GM06990 (cell line): ENCODE results near the gene NLRP1.

Source experiments
- DNase-seq: peaks from one replicate; pipeline ENCODE4 v3.0.0-alpha.2; 2011; ENCODE audit not compliant: insufficient read length; ENCODE audit errors: extremely low read depth
- H3K27me3 ChIP-seq: replicated peaks from 2 replicates; pipeline ENCODE4 v1.6.0; 2011; ENCODE audit warnings: low read length; ENCODE audit not compliant: control insufficient read depth, insufficient read depth
- H3K36me3 ChIP-seq: 2 replicates; pipeline ENCODE4 v1.5.1; 2011; ENCODE audit warnings: low read length; ENCODE audit not compliant: control insufficient read depth, insufficient read depth
- H3K4me3 ChIP-seq: replicated peaks from 2 replicates; pipeline ENCODE4 v1.5.1; 2011; ENCODE audit warnings: low read depth, mild to moderate bottlenecking, control low read depth, low read length
- TF ChIP-seq, protein P1 (sequence below): IDR thresholded peaks from 2 replicates; pipeline ENCODE4 v1.5.1; 2011; ENCODE audit warnings: low read length, control low read depth, mild to moderate bottlenecking, inconsistent platforms; ENCODE audit not compliant: insufficient read depth, poor library complexity, severe bottlenecking

Gene NLRP1

DNA sequence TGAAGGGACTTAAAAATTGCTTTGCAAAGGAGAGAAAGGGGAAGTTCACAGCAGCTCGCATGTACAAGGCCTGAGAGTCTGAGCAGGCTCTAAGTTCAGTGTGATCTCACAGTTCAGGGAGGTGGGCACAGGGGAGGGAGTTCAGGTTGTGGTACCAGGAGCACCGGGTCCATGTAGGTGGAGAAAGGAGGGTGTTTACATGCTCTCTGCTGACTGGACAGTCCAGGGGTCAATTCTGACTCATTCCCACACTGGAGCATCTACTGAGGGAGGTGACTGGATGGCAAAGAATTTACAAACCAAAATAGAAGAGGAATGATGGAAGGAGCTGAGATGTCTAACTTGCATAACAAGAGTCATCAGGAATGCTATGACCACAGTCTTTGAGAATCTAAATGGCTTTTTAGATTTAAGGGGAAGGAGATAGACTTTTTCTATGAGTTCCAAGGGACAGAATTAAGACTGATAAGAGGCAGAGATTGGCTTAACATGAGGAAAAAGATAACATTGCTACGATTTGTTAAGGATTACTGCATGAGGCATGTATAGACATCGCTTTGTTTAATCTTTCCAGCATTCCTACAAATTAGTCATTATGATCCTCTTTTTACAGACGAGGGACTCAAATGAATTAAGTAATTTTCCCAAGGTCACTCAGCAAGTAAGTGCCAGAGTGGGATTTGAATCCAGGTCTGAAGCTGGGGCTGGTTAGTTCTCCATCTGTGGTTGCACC, 68.1 kb downstream of the NLRP1 start:
- TF ChIP-seq, protein P1, sequence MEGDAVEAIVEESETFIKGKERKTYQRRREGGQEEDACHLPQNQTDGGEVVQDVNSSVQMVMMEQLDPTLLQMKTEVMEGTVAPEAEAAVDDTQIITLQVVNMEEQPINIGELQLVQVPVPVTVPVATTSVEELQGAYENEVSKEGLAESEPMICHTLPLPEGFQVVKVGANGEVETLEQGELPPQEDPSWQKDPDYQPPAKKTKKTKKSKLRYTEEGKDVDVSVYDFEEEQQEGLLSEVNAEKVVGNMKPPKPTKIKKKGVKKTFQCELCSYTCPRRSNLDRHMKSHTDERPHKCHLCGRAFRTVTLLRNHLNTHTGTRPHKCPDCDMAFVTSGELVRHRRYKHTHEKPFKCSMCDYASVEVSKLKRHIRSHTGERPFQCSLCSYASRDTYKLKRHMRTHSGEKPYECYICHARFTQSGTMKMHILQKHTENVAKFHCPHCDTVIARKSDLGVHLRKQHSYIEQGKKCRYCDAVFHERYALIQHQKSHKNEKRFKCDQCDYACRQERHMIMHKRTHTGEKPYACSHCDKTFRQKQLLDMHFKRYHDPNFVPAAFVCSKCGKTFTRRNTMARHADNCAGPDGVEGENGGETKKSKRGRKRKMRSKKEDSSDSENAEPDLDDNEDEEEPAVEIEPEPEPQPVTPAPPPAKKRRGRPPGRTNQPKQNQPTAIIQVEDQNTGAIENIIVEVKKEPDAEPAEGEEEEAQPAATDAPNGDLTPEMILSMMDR, result no peak
- DNase-seq, result no peak
- Histone ChIP-seq H3K27me3 (no peaks in the 10 kb centered on the region), H3K36me3 (peaks cover 4% of the 10 kb centered on the region), H3K4me3 (no peak overlapping the region)

DNA sequence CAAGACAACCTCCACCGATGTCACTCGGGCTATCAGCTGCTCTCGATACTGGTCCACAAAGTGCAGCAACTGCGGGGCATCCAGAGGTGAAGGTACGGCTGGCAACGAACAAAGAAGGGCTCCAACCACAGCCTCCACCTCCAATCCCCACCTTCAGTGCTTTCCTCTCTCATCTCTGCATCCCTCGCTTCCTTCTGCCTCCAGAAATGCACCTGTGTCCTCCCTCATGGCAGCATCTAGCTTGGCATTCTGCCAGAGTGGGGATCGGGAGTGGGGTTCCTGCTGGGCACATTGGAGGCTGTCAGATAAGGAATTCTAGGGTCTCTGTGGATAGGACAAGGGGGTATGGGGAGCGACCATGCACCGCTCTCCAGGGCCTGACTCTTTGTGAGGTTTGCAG, 69.3 kb downstream of the NLRP1 start:
- Histone ChIP-seq H3K27me3 (no peaks in the 10 kb centered on the region), H3K36me3 (peaks cover 4% of the 10 kb centered on the region), H3K4me3 (no peak overlapping the region)
- TF ChIP-seq, protein P1, result no peak
- no peak for DNase-seq

DNA sequence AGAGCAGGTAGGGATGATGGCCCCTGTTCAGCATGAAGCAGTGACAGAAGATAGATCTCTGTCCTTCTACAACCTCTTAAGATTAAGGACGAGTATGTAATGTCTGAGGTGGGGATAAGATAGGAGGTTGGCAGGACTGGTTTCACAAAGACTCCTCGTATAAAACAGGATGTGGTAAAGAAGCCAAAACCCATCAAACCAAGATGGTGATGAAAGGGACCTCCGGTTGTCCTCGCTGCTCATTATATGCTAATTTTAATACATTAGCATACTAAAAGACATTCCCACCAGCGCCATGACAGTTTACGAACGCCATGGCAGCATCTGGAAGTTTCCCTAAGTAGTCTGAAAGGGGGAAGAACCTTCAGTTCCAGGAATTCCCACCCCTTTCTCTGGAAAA, 70.7 kb downstream of the NLRP1 start:
- TF ChIP-seq, protein P1, result no peak
- Histone ChIP-seq H3K4me3 (no peak overlapping the region), H3K27me3 (no peaks in the 10 kb centered on the region), H3K36me3 (peaks cover 4% of the 10 kb centered on the region)
- no peak for DNase-seq

DNA sequence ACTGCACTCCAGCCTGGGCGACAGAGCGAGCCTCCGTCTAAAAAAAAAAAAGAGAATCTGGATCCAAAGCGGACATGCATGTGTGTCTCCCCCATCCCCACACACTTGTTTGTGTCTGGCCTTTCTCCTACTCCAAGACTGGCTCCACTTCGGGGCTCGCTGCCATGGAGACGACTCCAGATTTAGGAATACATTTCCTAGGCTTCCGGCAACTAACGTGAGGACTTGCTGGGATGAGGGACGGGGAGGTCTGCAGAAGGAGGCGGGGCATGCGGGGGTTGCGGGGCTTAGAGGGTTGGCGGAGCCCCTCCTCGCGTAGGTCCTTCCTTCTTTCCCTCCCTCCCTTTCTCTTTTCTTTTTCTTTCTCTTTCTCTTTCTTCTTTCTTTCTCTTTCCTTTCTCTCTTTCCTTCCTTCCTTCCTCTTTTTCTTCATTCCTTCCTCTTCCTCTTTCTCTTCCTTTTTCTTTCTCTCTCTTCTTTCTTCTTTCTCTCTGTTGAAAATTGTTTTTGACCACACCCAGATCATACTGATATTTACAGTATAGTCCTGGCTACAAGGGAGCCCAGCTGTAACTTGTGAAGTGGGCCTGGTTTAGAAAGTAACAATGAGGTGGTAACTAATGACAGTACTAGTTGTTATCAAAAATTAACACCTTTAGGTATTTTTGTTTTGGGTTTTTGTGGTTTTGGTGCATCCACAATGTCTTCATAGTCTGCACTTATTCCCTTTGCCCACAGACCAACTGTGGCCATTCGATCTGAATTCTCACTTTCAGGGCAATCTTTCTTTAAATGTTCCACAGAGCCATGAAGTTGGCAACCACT, 72.7 kb downstream of the NLRP1 start:
- H3K27me3 ChIP-seq, result no peaks in the 10 kb centered on the region
- no peak overlapping the region for H3K4me3 ChIP-seq
- peaks cover 3% of the 10 kb centered on the region; the same call in 1 of the 2 replicates for H3K36me3 ChIP-seq
- no peak for DNase-seq
- TF ChIP-seq, protein P1, result no peak

DNA sequence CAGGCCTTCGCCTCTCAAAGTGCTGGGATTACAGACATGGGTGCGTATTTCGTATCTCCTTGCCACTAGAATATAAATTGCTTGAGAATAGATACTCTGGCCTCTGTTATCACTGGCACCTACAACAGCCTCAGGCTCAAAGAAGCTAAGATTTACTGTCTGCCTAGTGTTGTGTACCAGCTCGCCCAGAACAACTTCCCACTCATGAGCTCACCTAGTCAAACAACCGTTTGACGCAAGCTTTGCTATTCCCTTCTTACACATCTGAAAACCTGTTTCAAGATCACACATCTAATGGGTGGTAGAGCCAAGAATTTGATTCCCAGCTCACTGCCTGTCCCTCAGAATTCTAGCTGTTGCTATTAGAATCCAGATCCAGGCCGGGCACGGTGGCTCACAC, 73.5 kb downstream of the NLRP1 start:
- no peak for DNase-seq
- TF ChIP-seq, protein P1, result no peak
- Histone ChIP-seq H3K36me3 (peaks cover 3% of the 10 kb centered on the region; the same call in 1 of the 2 replicates), H3K4me3 (no peak overlapping the region), H3K27me3 (no peaks in the 10 kb centered on the region)
